ENCODE results near the gene HNRNPAB.
A peak's percentile ranks its signal among the peaks of the same experiment; 100 is the strongest.

Gene HNRNPAB

DNA sequence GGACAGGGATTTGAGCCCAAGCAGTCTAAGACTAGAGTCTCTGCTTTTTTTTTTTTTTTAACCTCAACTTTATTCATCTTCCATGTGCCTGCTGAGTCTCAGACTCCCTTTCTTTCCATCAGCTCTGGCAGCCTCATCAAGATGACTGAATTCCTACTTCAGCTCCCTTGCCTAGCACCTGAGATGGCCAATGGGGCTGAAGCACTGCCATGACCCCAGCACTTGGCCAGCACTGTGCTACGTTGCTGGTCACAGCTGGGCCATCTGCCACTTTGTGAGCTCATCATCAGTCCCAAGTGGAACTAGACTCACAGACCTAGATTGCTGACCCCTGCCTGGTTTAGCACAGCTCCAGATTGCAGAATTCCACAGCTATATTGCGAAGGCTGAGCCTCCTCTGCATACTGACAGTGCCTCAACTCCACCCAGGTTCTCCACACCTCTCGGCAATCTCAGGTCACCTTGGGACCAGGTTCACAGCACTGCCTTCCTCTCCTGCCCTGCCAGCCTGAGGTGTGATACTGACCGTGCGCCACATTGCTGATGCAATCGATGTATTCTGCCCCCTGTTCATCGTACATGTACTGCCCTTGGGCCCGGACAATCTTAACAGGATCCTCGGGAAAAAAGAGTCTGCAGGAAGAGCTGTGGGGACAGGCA, 26.7 kb downstream of the HNRNPAB start:
- Histone ChIP-seq H3K9me3 (ENCODE audit: control insufficient read depth in 2 of 2, low read length in 2 of 2) (no peaks in the 10 kb centered on the region), H3K27ac (ENCODE audit: low read length) (no peak overlapping the region), H3K27me3 (ENCODE audit: control insufficient read depth in 1 of 2, insufficient read depth in 2 of 2, low read length in 2 of 2) (no peaks in the 10 kb centered on the region), H3K36me3 (ENCODE audit: control insufficient read depth in 2 of 2, insufficient read depth in 2 of 2, low read length in 2 of 2) (peaks cover 16 to 28% of the 10 kb centered on the region in 2 donors), H3K4me1 (ENCODE audit: control insufficient read depth, insufficient read depth, low read length) (peaks cover 33% of the 10 kb centered on the region), H3K4me3 (ENCODE audit: low read length in 2 of 2) (peak overlapping the region; percentile 80 to 93), H3K9ac (ENCODE audit: low read length in 2 of 2) (peak overlapping the region; percentile 86 to 88)

- peak overlapping the region; percentile 80 to 93 for H3K4me3 ChIP-seq (ENCODE audit: low read length in 2 of 2)
- peaks cover 16 to 28% of the 10 kb centered on the region in 2 donors for H3K36me3 ChIP-seq (ENCODE audit: control insufficient read depth in 2 of 2, insufficient read depth in 2 of 2, low read length in 2 of 2)
- H3K4me1 ChIP-seq (ENCODE audit: control insufficient read depth, insufficient read depth, low read length): peaks cover 38% of the 10 kb centered on the region
- H3K27ac ChIP-seq (ENCODE audit: low read length): peak overlapping the region; percentile 89
- H3K27me3 ChIP-seq (ENCODE audit: control insufficient read depth in 1 of 2, insufficient read depth in 2 of 2, low read length in 2 of 2): no peaks in the 10 kb centered on the region
- no peaks in the 10 kb centered on the region for H3K9me3 ChIP-seq (ENCODE audit: control insufficient read depth in 2 of 2, low read length in 2 of 2)
- peak overlapping the region; percentile 86 to 88 for H3K9ac ChIP-seq (ENCODE audit: low read length in 2 of 2)
These were observed 27.3 kb downstream of the HNRNPAB start for GRCh38 chr5:178231539-178232123.

DNA sequence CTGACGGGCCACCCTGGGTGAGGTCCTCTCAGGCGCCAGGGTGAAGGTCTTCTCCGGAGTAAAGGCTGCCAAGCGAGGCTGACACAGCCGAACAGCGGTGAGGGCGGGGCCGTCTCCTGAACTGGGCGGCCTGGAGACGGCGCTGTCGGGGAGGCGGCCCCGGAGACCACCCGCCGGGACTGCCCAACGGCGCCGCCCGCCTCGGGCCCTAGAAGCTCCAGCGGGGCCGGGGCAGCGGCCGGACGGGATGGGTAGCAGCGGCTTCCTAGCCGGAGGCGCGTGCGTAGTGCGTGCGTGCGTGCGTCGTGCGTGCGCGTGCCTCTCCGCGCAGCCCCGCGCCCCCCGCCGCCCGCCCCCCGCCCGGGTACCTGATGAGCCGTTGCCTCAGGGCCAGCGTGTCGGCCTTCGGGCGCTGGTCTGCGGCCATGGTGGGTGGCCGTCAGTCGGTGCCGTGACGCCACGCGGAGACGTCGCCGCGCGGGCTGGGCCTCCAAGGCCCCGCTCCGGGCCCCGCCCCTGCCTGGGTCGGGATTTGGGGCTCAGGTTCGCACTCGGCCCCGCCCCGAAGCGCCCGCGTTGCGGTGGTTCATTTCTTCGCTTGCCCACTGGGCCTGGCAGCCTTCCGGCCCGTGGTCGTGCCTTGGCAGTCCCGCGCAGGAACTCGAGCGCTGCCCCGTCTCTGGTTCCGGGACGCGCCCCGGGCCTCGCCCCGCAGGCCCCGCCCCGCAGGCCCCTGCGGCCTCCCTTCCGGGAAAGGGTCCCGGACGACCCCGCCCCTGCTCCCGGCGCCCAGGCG, 28.0 kb downstream of the HNRNPAB start, which contains the start of gene PHYKPL:
Gene PHYKPL (minus strand): TSS at position 679 of the 796 bp plus-strand sequence. CDS start 252 bp downstream, at position 427.
- Histone ChIP-seq H3K4me3 (ENCODE audit: low read length in 2 of 2) (peak within 1 kb of the TSS; percentile 80 to 93), H3K9me3 (ENCODE audit: control insufficient read depth in 2 of 2, low read length in 2 of 2) (no peaks in the 10 kb centered on the region), H3K9ac (ENCODE audit: low read length in 2 of 2) (peak within 1 kb of the TSS; percentile 86 to 88), H3K27ac (ENCODE audit: low read length) (peak within 1 kb of the TSS; percentile 89), H3K4me1 (ENCODE audit: control insufficient read depth, insufficient read depth, low read length) (peaks cover 41% of the 10 kb centered on the region), H3K27me3 (ENCODE audit: control insufficient read depth in 1 of 2, insufficient read depth in 2 of 2, low read length in 2 of 2) (no peaks in the 10 kb centered on the region), H3K36me3 (ENCODE audit: control insufficient read depth in 2 of 2, insufficient read depth in 2 of 2, low read length in 2 of 2) (peaks cover 15 to 25% of the 10 kb centered on the region in 2 donors)

- Histone ChIP-seq H3K9me3 (ENCODE audit: control insufficient read depth in 2 of 2, low read length in 2 of 2) (no peaks in the 10 kb centered on the region), H3K9ac (ENCODE audit: low read length in 2 of 2) (peak overlapping the region; percentile 85 to 86), H3K27ac (ENCODE audit: low read length) (peak overlapping the region; percentile 89), H3K27me3 (ENCODE audit: control insufficient read depth in 1 of 2, insufficient read depth in 2 of 2, low read length in 2 of 2) (no peaks in the 10 kb centered on the region), H3K4me1 (ENCODE audit: control insufficient read depth, insufficient read depth, low read length) (peaks cover 41% of the 10 kb centered on the region), H3K4me3 (ENCODE audit: low read length in 2 of 2) (peak overlapping the region; percentile 80 to 93), H3K36me3 (ENCODE audit: control insufficient read depth in 2 of 2, insufficient read depth in 2 of 2, low read length in 2 of 2) (peaks cover 8 to 19% of the 10 kb centered on the region in 2 donors)
These were observed 28.6 kb downstream of the HNRNPAB start for GRCh38 chr5:178232920-178233429.

- Histone ChIP-seq H3K4me3 (ENCODE audit: low read length in 2 of 2) (no peak overlapping the region), H3K4me1 (ENCODE audit: control insufficient read depth, insufficient read depth, low read length) (peaks cover 48% of the 10 kb centered on the region), H3K9ac (ENCODE audit: low read length in 2 of 2) (no peak overlapping the region), H3K27ac (ENCODE audit: low read length) (no peak overlapping the region), H3K36me3 (ENCODE audit: control insufficient read depth in 2 of 2, insufficient read depth in 2 of 2, low read length in 2 of 2) (peaks cover 7 to 11% of the 10 kb centered on the region in 2 donors), H3K27me3 (ENCODE audit: control insufficient read depth in 1 of 2, insufficient read depth in 2 of 2, low read length in 2 of 2) (no peaks in the 10 kb centered on the region), H3K9me3 (ENCODE audit: control insufficient read depth in 2 of 2, low read length in 2 of 2) (no peaks in the 10 kb centered on the region)
These were observed 29.9 kb downstream of the HNRNPAB start for GRCh38 chr5:178234121-178234749.

- H3K9ac ChIP-seq (ENCODE audit: low read length in 2 of 2): peak overlapping the region in 1 of 2 donors; percentile 21
- H3K9me3 ChIP-seq (ENCODE audit: control insufficient read depth in 2 of 2, low read length in 2 of 2): no peaks in the 10 kb centered on the region
- H3K36me3 ChIP-seq (ENCODE audit: control insufficient read depth in 2 of 2, insufficient read depth in 2 of 2, low read length in 2 of 2): peaks cover under 1 to 5% of the 10 kb centered on the region in 2 donors
- H3K27ac ChIP-seq (ENCODE audit: low read length): no peak overlapping the region
- no peak overlapping the region for H3K4me3 ChIP-seq (ENCODE audit: low read length in 2 of 2)
- H3K4me1 ChIP-seq (ENCODE audit: control insufficient read depth, insufficient read depth, low read length): peaks cover 45% of the 10 kb centered on the region
- no peaks in the 10 kb centered on the region for H3K27me3 ChIP-seq (ENCODE audit: control insufficient read depth in 1 of 2, insufficient read depth in 2 of 2, low read length in 2 of 2)
These were observed 30.6 kb downstream of the HNRNPAB start for GRCh38 chr5:178234750-178235587.

GRCh38 chr5:178235588-178235974, 31.2 kb downstream of the HNRNPAB start:
- peak overlapping the region in 1 of 2 donors; percentile 21 for H3K9ac ChIP-seq (ENCODE audit: low read length in 2 of 2)
- peaks cover 39% of the 10 kb centered on the region for H3K4me1 ChIP-seq (ENCODE audit: control insufficient read depth, insufficient read depth, low read length)
- no peak overlapping the region for H3K27ac ChIP-seq (ENCODE audit: low read length)

DNA sequence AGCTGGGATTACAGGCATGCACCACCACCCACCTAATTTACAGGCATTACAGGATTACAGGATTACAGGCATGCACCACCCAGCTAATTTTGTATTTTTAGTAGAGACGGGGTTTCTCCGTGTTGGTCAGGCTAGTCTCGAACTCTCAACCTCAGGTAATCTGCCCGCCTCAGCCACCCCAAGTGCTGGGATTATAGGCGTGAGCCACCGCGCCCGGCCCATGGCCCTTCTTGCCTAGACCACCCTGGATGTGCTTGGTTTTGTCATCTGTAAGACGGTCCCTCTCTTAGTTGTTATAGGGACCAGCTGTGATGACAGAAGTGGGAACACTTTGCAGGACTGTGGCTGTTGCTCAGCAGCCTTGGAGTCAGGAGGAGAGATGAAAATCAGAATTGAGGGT, 31.8 kb downstream of the HNRNPAB start:
- no peaks in the 10 kb centered on the region for H3K27me3 ChIP-seq (ENCODE audit: control insufficient read depth in 1 of 2, insufficient read depth in 2 of 2, low read length in 2 of 2)
- H3K9ac ChIP-seq (ENCODE audit: low read length in 2 of 2): no peak overlapping the region
- H3K36me3 ChIP-seq (ENCODE audit: control insufficient read depth in 2 of 2, insufficient read depth in 2 of 2, low read length in 2 of 2): peaks cover 0 to 1% of the 10 kb centered on the region in 2 donors
- no peak overlapping the region for H3K4me3 ChIP-seq (ENCODE audit: low read length in 2 of 2)
- no peaks in the 10 kb centered on the region for H3K9me3 ChIP-seq (ENCODE audit: control insufficient read depth in 2 of 2, low read length in 2 of 2)
- peaks cover 33% of the 10 kb centered on the region for H3K4me1 ChIP-seq (ENCODE audit: control insufficient read depth, insufficient read depth, low read length)
- H3K27ac ChIP-seq (ENCODE audit: low read length): no peak overlapping the region

More at GRCh38 chr5:178235588-178235974, 31.2 kb downstream of the HNRNPAB start:
- peaks cover 0 to 2% of the 10 kb centered on the region in 2 donors for H3K36me3 ChIP-seq (ENCODE audit: control insufficient read depth in 2 of 2, insufficient read depth in 2 of 2, low read length in 2 of 2)
- H3K4me3 ChIP-seq (ENCODE audit: low read length in 2 of 2): no peak overlapping the region
- H3K27me3 ChIP-seq (ENCODE audit: control insufficient read depth in 1 of 2, insufficient read depth in 2 of 2, low read length in 2 of 2): no peaks in the 10 kb centered on the region
- no peaks in the 10 kb centered on the region for H3K9me3 ChIP-seq (ENCODE audit: control insufficient read depth in 2 of 2, low read length in 2 of 2)

DNA sequence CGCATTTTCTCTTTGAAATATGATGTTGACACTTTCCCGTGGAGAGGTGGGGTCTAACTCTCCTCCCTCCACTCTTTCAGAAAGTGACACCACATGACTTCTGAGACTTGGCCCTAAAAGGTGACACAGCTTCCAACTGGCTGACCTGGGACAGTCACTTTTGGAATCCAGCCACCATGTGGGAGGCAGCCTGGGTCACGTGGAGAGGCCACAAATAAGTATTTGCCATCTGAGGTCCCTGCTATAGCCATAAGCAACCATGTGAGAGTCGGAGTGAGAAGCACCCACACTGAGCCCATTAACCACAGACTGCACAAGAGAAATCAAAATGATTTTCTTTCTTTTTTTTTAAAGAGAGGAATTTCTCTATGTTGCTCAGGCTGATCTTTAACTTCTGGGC, 32.3 kb downstream of the HNRNPAB start:
- H3K27me3 ChIP-seq (ENCODE audit: control insufficient read depth in 1 of 2, insufficient read depth in 2 of 2, low read length in 2 of 2): no peaks in the 10 kb centered on the region
- no peak overlapping the region for H3K27ac ChIP-seq (ENCODE audit: low read length)
- peaks cover 28% of the 10 kb centered on the region for H3K4me1 ChIP-seq (ENCODE audit: control insufficient read depth, insufficient read depth, low read length)
- H3K36me3 ChIP-seq (ENCODE audit: control insufficient read depth in 2 of 2, insufficient read depth in 2 of 2, low read length in 2 of 2): no peaks in the 10 kb centered on the region
- no peaks in the 10 kb centered on the region for H3K9me3 ChIP-seq (ENCODE audit: control insufficient read depth in 2 of 2, low read length in 2 of 2)
- no peak overlapping the region for H3K4me3 ChIP-seq (ENCODE audit: low read length in 2 of 2)
- no peak overlapping the region for H3K9ac ChIP-seq (ENCODE audit: low read length in 2 of 2)
